ENCODE data around the gene ZNF277.

DNA sequence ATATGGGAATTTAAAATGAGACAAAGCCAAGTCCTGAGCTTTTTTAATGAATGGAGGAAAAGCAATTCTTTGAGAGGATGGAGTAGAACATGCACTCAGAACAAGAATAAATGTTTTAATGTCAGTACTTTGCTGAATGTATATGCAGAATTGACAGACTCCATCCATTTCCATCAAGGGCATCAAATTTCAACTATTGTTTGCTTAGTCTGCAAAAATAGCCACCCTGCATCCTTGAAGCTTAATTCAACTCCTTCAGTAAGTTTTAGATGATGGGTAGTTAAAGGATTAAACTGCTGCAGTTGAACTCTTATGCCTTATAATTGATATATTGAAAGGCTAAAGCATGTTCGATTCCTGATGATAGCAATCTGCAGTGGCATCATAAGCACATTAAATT, 144.1 kb downstream of the ZNF277 start:
- TF ChIP-seq KDM1A (IDR thresholded peaks at IDR 0.05; ENCODE audit: low read depth): no peak
- no peak for TF ChIP-seq CEBPB (IDR thresholded peaks at IDR 0.05)
- no peak for TF ChIP-seq RCOR1 (IDR thresholded peaks at IDR 0.05; ENCODE audit: low read depth, low read length)
